DND-41 (cell line): ENCODE measurements around the gene SENP6.

ENCODE experiments used
- EZH2 ChIP-seq: IDR thresholded peaks from 3 replicates; pipeline ENCODE4 v1.6.1; 2012; ENCODE audit warnings: borderline replicate concordance, low read depth, mild to moderate bottlenecking, moderate library complexity, low read length, inconsistent platforms; ENCODE audit not compliant: severe bottlenecking
- TF ChIP-seq, protein P1 (sequence below): IDR thresholded peaks from 2 replicates; pipeline ENCODE4 v1.5.1; 2012; ENCODE audit warnings: borderline replicate concordance, low read length, moderate library complexity, mild to moderate bottlenecking; ENCODE audit not compliant: poor library complexity, severe bottlenecking; ENCODE audit errors: extremely low read depth

DNA sequence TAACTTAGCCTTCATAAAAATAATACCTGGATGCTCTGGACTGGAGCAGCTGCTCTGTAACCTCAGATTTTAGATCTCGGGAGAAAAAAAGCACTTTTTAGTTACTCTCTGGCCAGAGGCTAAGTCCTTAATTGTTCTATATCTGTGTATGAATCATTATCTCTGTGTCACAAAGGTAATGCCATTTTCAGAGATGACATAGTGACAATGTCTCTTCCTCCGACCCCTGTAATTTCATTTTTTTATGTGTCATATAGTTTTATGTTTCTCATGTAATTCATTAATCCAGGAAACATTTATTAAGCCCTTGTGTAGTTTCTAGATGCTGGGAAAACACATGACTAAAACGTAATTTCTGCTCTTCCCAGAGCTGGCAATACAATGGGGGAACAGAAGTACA lies 55.6 kb downstream of the SENP6 start:
- TF ChIP-seq, protein P1, sequence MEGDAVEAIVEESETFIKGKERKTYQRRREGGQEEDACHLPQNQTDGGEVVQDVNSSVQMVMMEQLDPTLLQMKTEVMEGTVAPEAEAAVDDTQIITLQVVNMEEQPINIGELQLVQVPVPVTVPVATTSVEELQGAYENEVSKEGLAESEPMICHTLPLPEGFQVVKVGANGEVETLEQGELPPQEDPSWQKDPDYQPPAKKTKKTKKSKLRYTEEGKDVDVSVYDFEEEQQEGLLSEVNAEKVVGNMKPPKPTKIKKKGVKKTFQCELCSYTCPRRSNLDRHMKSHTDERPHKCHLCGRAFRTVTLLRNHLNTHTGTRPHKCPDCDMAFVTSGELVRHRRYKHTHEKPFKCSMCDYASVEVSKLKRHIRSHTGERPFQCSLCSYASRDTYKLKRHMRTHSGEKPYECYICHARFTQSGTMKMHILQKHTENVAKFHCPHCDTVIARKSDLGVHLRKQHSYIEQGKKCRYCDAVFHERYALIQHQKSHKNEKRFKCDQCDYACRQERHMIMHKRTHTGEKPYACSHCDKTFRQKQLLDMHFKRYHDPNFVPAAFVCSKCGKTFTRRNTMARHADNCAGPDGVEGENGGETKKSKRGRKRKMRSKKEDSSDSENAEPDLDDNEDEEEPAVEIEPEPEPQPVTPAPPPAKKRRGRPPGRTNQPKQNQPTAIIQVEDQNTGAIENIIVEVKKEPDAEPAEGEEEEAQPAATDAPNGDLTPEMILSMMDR: no peak
- TF ChIP-seq EZH2: no peak
